HEK293 (cell line): Measurements from ENCODE around the gene SRSF2.
A peak's percentile ranks its signal among the peaks of the same experiment; 100 is the strongest.

Source experiments
- BCL11B ChIP-seq: fragments of 450-650 bp; formaldehyde crosslinking; IDR thresholded peaks from 2 replicates; pipeline ENCODE4 v1.5.1; 2016; ENCODE audit warnings: low read depth, missing biosample characterization, missing genetic modification characterization
- GLIS1 ChIP-seq: fragments of 450-650 bp; formaldehyde crosslinking; IDR thresholded peaks from 2 replicates; pipeline ENCODE4 v1.5.1; 2016; ENCODE audit warnings: missing biosample characterization, missing genetic modification characterization
- HOXD13 ChIP-seq: sonication (generic); formaldehyde crosslinking; IDR thresholded peaks from 2 replicates; pipeline ENCODE4 v1.8.0; 2022; ENCODE audit warnings: missing genetic modification reagents, borderline replicate concordance
- IKZF3 ChIP-seq: fragments of 450-650 bp; IDR thresholded peaks from 2 replicates; pipeline ENCODE4 v1.5.0; 2018; ENCODE audit warnings: missing biosample characterization, mild to moderate bottlenecking, missing genetic modification characterization, moderate library complexity
- KLF7 ChIP-seq: fragments of 450-650 bp; formaldehyde crosslinking; IDR thresholded peaks from 2 replicates; pipeline ENCODE4 v1.5.1; 2016; ENCODE audit warnings: missing biosample characterization, missing genetic modification characterization, borderline replicate concordance
- MEIS1 ChIP-seq: sonication (generic); formaldehyde crosslinking; IDR thresholded peaks from 2 replicates; pipeline ENCODE4 v1.8.1; 2022; ENCODE audit warnings: missing genetic modification reagents, mild to moderate bottlenecking, borderline replicate concordance
- PRDM1 ChIP-seq: fragments of 450-650 bp; formaldehyde crosslinking; IDR thresholded peaks from 2 replicates; pipeline ENCODE4; 2016; ENCODE audit warnings: missing biosample characterization, missing genetic modification characterization
- PRDM2 ChIP-seq: fragments of 450-650 bp; formaldehyde crosslinking; IDR thresholded peaks from 2 replicates; pipeline ENCODE4 v1.5.1; 2016; ENCODE audit warnings: missing biosample characterization, missing genetic modification characterization, borderline replicate concordance
- SALL2 ChIP-seq: fragments of 450-650 bp; formaldehyde crosslinking; IDR thresholded peaks from 2 replicates; pipeline ENCODE4 v1.5.0; 2017; ENCODE audit warnings: missing biosample characterization, mild to moderate bottlenecking, missing genetic modification characterization, borderline replicate concordance
- SCRT1 ChIP-seq: fragments of 450-650 bp; formaldehyde crosslinking; IDR thresholded peaks from 2 replicates; pipeline ENCODE4 v1.5.1; 2016; ENCODE audit warnings: missing biosample characterization, missing genetic modification characterization, borderline replicate concordance
- YY1 ChIP-seq: fragments of 450-650 bp; formaldehyde crosslinking; IDR thresholded peaks from 2 replicates; pipeline ENCODE4 v1.5.1; 2018; ENCODE audit warnings: missing biosample characterization, missing genetic modification characterization
- ZBTB17 ChIP-seq: fragments of 450-650 bp; formaldehyde crosslinking; IDR thresholded peaks from 2 replicates; pipeline ENCODE4 v1.5.1; 2016; ENCODE audit warnings: missing biosample characterization, missing genetic modification characterization
- ZBTB7A ChIP-seq: fragments of 450-650 bp; formaldehyde crosslinking; IDR thresholded peaks from 2 replicates; pipeline ENCODE4 v1.5.1; 2016; ENCODE audit warnings: low read depth, missing biosample characterization, missing genetic modification characterization
- ZFP3 ChIP-seq: fragments of 450-650 bp; formaldehyde crosslinking; IDR thresholded peaks from 2 replicates; pipeline ENCODE4 v1.5.1; 2016; ENCODE audit warnings: low read depth, missing biosample characterization, missing genetic modification characterization
- ZNF148 ChIP-seq: fragments of 450-650 bp; formaldehyde crosslinking; IDR thresholded peaks from 2 replicates; pipeline ENCODE4 v1.5.0; 2017; ENCODE audit warnings: missing biosample characterization, missing genetic modification characterization, borderline replicate concordance
- ZNF239 ChIP-seq: fragments of 450-650 bp; formaldehyde crosslinking; IDR thresholded peaks from 2 replicates; pipeline ENCODE4 v1.5.1; 2016; ENCODE audit warnings: missing biosample characterization, missing genetic modification characterization
- ZNF366 ChIP-seq: fragments of 450-650 bp; formaldehyde crosslinking; conservative IDR thresholded peaks from 2 replicates; pipeline ENCODE4 v1.5.1; 2016; ENCODE audit warnings: missing biosample characterization, missing genetic modification characterization
- ZNF394 ChIP-seq: fragments of 450-650 bp; formaldehyde crosslinking; IDR thresholded peaks from 2 replicates; pipeline ENCODE4 v1.5.1; 2016; ENCODE audit warnings: missing biosample characterization, missing genetic modification characterization, mild to moderate bottlenecking, moderate library complexity, borderline replicate concordance
- ZNF423 ChIP-seq: fragments of 450-650 bp; formaldehyde crosslinking; IDR thresholded peaks from 2 replicates; pipeline ENCODE4 v1.5.1; 2016; ENCODE audit warnings: missing biosample characterization, missing genetic modification characterization
- ZNF510 ChIP-seq: fragments of 450-650 bp; formaldehyde crosslinking; IDR thresholded peaks from 2 replicates; pipeline ENCODE4 v1.5.1; 2018; ENCODE audit warnings: mild to moderate bottlenecking, missing genetic modification characterization, missing biosample characterization; ENCODE audit not compliant: insufficient replicate concordance
- ZNF571 ChIP-seq: fragments of 450-650 bp; formaldehyde crosslinking; IDR thresholded peaks from 2 replicates; pipeline ENCODE4 v1.5.0; 2017; ENCODE audit warnings: missing biosample characterization, missing genetic modification characterization
- ZNF785 ChIP-seq: fragments of 450-650 bp; formaldehyde crosslinking; IDR thresholded peaks from 2 replicates; pipeline ENCODE4 v1.5.1; 2016; ENCODE audit warnings: missing biosample characterization, missing genetic modification characterization
- ZSCAN23 ChIP-seq: fragments of 450-650 bp; formaldehyde crosslinking; IDR thresholded peaks from 2 replicates; pipeline ENCODE4 v1.5.1; 2016; ENCODE audit warnings: missing biosample characterization, missing genetic modification characterization
- TF ChIP-seq, protein P1 (sequence below): fragments of 450-650 bp; formaldehyde crosslinking; IDR thresholded peaks from 2 replicates; pipeline ENCODE4 v1.5.1; 2017; ENCODE audit warnings: missing biosample characterization, missing genetic modification characterization
- TF ChIP-seq, protein P2 (sequence below): sonication (generic); formaldehyde crosslinking; IDR thresholded peaks from 2 replicates; pipeline ENCODE4 v1.8.1; 2022; ENCODE audit warnings: mild to moderate bottlenecking, moderate library complexity, missing genetic modification reagents
- TF ChIP-seq, protein P3 (sequence below): fragments of 450-650 bp; formaldehyde crosslinking; IDR thresholded peaks from 2 replicates; pipeline ENCODE4 v1.5.1; 2016; ENCODE audit warnings: missing biosample characterization, missing genetic modification characterization

Gene SRSF2

GRCh38 chr17:76710863-76711611 is 26.1 kb downstream of the SRSF2 start, which contains the start of gene MXRA7 (continued):
- TF ChIP-seq, protein P1, sequence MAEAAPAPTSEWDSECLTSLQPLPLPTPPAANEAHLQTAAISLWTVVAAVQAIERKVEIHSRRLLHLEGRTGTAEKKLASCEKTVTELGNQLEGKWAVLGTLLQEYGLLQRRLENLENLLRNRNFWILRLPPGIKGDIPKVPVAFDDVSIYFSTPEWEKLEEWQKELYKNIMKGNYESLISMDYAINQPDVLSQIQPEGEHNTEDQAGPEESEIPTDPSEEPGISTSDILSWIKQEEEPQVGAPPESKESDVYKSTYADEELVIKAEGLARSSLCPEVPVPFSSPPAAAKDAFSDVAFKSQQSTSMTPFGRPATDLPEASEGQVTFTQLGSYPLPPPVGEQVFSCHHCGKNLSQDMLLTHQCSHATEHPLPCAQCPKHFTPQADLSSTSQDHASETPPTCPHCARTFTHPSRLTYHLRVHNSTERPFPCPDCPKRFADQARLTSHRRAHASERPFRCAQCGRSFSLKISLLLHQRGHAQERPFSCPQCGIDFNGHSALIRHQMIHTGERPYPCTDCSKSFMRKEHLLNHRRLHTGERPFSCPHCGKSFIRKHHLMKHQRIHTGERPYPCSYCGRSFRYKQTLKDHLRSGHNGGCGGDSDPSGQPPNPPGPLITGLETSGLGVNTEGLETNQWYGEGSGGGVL: peak; percentile 50; the same call in 1 of the 2 replicates
- TF ChIP-seq ZNF571 (tag by site-specific recombination): no peak
- no peak for TF ChIP-seq ZNF785 (tag by site-specific recombination)
- no peak for TF ChIP-seq ZSCAN23 (tag by site-specific recombination)
- peak; percentile 90 for TF ChIP-seq GLIS1
- no peak for TF ChIP-seq PRDM2 (tag by site-specific recombination)
- peak; percentile 76 for TF ChIP-seq IKZF3 (tag by site-specific recombination)
- TF ChIP-seq YY1 (tag by site-specific recombination): no peak
- TF ChIP-seq, protein P2, sequence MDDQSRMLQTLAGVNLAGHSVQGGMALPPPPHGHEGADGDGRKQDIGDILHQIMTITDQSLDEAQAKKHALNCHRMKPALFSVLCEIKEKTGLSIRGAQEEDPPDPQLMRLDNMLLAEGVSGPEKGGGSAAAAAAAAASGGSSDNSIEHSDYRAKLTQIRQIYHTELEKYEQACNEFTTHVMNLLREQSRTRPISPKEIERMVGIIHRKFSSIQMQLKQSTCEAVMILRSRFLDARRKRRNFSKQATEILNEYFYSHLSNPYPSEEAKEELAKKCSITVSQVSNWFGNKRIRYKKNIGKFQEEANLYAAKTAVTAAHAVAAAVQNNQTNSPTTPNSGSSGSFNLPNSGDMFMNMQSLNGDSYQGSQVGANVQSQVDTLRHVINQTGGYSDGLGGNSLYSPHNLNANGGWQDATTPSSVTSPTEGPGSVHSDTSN (CRISPR knock-in tag): no peak
- no peak; the same call in 1 of the 2 replicates for TF ChIP-seq ZNF366
- TF ChIP-seq ZBTB7A (tag by site-specific recombination): no peak
- no peak for TF ChIP-seq HOXD13 (CRISPR knock-in tag)
- no peak for TF ChIP-seq SALL2 (tag by site-specific recombination)
- TF ChIP-seq SCRT1 (tag by site-specific recombination): no peak
- TF ChIP-seq ZNF239 (tag by site-specific recombination): no peak
- no peak for TF ChIP-seq ZNF148 (tag by site-specific recombination)
- no peak for TF ChIP-seq PRDM1 (tag by site-specific recombination)
- TF ChIP-seq ZBTB17 (tag by site-specific recombination): peak; percentile 87
- TF ChIP-seq ZFP3: no peak
- TF ChIP-seq KLF7: 0 out of 2 replicates have a peak, but pooled peaks have one; percentile 59
- TF ChIP-seq ZNF394 (tag by site-specific recombination): peak; percentile 45; the same call in 1 of the 2 replicates
- TF ChIP-seq ZNF510 (tag by site-specific recombination): no peak
- no peak for TF ChIP-seq MEIS1 (CRISPR knock-in tag)
- TF ChIP-seq ZNF423: 0 out of 2 replicates have a peak, but pooled peaks have one; percentile 8
- TF ChIP-seq, protein P3, sequence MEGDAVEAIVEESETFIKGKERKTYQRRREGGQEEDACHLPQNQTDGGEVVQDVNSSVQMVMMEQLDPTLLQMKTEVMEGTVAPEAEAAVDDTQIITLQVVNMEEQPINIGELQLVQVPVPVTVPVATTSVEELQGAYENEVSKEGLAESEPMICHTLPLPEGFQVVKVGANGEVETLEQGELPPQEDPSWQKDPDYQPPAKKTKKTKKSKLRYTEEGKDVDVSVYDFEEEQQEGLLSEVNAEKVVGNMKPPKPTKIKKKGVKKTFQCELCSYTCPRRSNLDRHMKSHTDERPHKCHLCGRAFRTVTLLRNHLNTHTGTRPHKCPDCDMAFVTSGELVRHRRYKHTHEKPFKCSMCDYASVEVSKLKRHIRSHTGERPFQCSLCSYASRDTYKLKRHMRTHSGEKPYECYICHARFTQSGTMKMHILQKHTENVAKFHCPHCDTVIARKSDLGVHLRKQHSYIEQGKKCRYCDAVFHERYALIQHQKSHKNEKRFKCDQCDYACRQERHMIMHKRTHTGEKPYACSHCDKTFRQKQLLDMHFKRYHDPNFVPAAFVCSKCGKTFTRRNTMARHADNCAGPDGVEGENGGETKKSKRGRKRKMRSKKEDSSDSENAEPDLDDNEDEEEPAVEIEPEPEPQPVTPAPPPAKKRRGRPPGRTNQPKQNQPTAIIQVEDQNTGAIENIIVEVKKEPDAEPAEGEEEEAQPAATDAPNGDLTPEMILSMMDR: no peak
- TF ChIP-seq BCL11B (tag by site-specific recombination): peak; percentile 60; the same call in 1 of the 2 replicates
